Superior temporal gyrus (tissue), 1 donor: ENCODE data around the gene CADPS.

Experiments
- DNase-seq: peaks from one replicate; pipeline ENCODE4 v3.0.0-alpha.2; 2016; ENCODE audit errors: extremely low spot score

The CADPS gene

DNA sequence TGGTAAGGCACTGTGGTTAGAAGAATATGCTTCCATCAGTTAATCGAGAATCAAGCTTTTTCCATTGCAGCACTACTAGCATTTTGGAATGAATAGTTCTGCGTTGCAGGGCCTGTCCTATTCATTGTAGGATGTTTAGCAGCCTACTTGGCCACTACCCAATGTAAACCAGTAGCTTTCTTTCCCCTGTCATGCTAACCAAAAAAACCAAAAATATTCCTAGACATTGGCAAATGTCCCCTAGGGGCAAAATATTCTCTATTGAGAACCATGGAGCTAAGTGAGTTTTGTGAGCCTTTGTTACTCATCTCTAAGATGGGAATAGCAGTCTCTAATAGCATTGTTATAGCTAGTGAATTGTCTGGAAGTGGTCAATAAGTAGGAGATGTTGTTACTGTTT, 187.2 kb downstream of the CADPS start:
- no peak for DNase-seq

DNA sequence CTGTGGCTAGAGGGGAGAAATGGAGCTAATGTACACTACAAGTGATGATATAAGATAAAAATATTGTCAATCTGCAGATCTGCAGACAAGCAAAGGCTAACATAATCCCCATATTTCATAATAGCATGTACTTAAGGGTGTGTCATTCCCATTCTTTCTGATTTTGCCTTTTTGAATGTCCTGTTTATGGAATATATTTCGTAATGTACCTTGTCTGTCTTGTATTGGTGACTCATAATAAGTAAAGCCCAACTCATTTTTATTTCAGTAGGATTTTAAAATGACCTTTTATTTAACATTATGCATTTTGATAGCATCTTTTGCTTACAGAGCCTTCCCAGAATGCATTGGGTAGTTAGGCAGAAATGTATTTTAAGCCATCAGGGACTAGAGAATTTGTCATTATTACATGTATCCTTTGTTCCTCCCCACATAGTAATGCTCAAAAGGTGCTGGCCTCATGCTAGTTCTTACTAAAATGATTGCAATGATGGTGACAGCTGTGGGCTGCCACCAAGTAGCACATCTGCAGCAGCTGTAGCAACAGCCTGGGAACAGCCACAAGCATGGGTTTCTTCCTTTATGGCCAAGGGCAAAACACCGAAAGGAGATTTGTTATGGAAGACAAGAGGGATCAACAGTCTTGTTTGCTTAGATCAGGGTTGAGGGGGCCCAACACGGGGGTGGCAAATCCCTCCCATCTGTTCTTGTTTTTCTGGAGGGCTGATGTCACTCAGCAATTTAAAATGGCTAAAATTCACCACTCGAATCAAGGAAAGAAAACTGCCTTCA, 188.5 kb downstream of the CADPS start:
- DNase-seq = no peak

DNA sequence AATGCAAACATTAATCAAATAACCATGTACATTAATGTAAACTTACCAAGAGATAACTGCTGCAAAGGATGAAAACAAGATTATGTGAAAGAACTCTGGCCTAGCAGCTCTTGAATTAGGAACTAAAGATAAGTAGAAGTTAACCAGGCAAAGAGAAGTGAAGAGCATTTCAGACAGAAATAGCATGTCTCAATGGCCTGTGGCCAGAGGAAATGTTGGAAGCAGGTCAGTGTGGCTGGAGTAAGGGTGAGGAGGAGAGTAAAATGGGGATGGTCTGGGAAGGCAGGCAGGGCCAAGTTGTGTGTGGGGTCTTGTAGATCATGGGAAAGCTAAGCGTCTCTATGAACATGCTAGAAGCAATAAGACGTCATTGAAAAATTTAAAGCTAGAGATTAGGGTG, 192.4 kb downstream of the CADPS start:
- DNase-seq = no peak

DNA sequence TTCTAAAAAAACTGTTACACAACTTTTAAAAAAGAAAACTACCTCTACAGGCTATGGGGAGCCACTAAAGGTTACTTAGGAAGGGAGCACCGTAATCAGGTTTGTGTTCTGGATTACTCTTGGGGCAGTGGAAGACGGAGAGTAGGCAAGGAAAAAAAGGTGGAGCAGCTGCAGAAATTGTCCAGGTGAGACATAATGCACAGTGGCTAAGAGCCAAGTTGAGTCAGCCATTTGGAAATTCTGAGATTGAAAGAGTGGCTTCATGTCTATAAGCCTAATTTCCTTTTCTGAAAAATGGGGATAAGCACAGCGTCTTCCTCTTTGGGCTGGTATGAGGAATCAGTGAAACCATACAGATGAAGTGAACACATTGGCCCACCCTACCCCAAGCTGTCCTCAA, 195.2 kb downstream of the CADPS start:
- no peak for DNase-seq

DNA sequence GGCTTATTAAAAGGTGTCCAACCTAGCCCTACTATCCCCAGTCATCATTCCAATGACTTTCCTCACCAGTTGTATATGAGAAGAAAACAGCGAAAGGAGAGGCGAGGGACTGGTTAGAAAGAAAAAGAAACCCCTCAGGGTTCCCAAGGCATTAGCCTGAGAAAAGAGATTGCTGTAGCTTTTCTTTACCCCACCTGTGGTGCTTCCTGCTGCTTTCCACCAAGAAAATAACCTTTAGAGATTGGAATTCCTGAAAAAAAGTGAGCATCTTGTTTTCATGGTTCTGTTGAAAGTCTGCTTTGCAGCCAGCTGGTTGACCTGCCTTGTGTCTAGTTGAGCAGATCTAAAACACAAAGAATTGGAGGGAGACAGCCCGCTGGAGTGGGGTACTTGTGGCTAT, 196.4 kb downstream of the CADPS start:
- no peak for DNase-seq

DNA sequence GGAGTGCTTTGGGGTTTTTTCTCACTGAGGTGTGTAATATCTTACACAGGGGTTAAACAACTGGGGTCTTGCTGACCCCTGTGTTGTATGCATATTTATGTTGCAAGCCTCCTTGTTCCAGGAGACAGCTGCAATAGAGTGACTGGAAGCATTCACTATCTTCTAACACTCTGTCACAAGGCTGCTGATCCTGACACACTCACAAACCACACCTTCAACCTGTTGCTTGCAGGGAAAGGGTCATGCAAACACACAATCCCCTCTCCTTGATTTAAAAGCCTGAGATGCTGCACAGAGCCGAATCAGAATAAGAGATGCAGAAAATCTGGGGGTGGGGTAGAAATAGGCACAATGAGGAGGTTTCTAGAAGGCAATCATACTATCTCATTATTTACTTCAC, 197.3 kb downstream of the CADPS start:
- DNase-seq = no peak

DNA sequence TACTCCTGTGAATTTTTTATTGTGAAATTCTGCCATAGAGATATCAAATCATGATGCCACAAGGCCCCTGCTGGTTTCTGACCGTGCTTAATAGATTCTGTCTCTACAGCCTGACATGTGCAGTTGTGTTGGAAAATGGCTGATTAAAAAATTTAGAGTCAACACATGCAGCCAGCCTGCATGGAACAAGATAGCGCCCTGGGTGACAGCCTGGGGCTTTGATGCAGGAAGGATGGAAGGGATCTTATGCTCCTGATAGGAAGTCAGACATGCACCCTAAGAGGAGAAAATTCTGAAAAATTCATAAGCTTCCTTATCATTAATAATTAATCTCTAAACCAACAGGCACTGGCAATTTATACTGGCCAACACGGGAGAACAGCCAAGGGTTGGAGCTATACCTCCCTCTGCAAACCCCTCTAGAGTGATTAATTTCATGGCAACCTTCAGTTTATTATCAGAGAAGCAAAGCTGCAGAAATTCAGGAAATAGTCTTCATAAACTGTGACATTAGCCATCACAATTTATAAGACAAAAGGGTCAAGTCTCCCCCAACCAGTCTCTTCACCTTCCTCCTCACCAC, 198.4 kb downstream of the CADPS start:
- DNase-seq = no peak

DNA sequence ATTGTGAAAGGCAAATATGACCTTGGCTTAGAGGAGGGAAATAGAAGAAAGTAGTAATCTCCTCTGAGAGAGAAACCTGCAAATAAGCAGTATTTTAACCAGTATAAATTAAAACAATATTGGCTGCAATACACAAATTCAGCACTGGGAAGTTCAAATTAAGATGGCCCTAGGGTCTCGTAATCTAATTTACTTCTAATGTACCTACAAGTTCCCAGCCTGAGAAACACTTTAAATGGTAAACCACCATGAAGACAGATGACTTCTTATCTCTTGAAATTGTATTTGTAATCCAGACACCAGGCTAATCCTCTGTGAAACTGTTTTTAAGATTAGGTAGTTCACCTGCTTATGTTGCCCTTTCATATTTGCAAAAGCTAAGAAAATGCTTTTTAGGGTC, 199.7 kb downstream of the CADPS start:
- DNase-seq = no peak

DNA sequence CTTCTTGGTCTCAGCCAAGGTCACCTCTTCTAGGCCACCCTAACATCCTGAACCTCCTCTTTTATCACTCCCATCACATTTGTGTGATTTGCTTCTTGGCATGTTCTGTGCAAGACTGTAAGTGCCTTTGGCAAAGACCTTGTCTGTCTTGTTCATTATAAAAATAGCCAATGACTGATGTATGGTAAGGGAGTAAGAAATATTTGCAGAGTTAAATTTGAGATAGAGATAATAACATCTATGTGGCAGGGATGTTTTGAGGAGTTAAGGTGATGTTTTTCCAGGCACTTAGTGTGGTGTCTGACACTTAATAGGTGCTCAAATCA, 202.3 kb downstream of the CADPS start:
- DNase-seq = no peak

DNA sequence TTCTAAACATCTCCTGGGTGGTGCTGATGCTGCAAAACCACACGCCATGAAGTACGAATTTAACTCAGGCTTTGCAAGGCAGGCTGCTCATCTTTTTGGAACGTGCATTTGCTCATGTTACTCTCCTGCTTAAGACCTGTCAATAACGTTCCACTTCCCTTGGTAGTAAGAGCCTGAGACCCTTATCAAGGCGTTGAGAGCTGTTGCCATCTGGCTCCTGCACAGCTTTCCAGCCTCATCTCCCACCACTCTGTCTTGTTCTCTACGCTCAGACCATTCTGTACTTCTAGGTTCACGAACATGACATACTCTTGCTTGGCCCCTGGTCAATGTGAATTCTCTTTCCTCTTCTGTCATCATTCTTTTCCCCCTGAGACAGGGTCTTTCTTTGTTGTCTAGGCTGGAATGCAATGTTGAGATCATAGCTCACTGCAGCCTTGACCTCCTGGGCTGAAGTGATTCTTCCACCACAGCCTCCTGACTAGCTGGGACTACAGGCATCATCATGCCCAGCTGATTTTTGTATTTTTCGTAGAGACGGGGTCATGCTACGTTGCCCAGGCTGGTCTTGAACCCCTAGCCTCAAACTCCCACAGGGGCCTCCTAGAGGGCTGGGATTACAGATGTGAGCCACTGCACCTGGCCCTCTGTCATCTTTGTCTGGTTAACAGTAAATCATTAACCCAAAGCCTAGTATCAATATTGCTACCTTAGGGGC, 202.8 kb downstream of the CADPS start:
- no peak for DNase-seq

DNA sequence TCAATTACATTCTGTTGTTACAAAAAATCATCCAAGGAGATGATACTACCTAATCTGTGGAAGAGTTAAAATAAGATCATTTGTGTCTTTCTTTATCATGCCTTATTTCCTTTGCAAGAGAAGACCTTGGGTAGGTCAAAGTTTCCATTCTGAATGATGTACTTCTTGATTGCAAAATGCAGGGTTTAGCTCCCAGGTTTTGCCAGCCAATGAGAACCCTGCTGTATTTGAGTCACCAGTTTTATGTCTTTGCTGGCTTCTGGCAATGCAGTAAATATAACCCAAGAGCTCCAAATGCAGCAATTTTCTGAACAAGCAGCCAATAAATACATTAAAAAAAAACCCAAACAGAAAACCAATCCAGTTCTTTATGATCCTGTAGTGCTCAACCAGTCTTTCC, 204.9 kb downstream of the CADPS start:
- DNase-seq = no peak

DNA sequence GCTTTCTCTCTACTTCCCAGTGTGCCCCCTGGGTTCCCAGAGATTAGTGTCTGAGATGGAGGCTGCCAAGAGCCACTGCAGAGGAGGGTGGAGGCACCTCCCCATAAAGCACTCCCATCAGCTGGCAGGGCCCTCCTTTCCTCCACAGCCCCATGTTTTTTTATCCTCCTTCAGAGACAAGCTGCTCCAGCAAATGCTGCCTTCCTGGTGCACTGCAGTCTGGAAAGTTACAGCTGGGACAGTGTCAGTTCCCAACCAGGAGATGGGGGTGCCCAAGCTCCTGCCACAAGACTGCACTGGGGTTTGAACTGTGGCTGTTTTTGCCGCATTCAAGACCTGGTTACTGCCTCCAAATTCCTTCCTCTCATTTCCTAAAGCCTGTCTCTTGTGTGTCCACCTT, 206.1 kb downstream of the CADPS start:
- DNase-seq = no peak

DNA sequence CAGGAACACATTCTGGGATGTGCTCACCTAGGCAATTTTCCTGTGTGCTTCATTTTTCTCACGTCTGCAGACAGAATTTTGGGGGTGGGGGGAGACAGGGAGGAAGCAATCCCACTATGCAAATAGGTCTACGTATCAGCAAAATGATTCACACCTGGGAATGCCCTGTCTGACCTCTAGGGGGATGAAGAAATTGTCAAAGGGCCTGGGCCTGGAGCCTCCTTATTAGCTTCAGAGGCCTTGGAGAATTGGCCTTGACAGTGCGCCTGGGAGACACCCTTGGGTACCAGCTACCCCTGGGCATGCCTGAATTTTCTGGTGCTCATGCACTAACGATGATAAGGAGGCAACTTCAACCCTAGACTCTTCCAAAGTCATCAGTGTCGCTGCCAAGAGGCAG, 207.5 kb downstream of the CADPS start:
- DNase-seq = no peak

DNA sequence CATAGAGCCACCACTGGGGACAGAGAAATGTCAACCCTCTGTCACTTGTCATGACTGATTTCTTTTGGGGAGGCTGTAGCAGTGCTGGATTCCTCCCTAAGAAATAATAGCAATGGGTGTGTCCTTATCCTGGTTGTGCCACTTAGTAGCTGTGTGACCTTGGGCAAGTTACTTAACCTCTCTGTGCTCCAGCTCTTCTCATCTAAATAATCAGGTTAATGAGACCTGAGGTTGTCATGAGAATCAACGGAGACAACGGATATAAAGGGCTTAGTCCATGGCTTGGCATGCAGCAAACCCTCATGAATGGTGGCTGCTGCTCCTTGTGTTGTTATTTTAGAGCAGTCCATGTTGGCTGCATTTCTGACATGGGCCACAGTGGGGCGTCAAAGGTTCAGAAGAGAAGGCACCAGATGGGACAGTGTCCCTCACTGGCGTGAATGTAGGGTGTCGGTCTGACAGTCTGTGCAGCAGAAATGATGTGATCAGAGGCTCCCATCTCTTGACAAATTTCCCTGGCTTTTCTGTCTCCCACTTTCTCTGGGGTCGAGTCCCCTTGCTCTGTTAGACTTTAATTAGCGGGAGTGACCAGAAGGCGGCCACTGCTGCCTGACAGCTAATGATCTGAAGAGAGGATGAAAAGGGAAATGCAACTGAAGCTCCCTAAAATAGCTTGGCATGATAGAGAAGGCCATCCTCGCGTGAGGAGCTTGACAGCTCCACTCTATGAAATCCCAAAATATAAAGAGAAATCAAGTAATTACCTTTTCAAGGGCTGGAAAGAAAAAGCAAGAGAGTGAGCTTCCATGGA, 209.4 kb downstream of the CADPS start:
- peak; percentile 88 for DNase-seq

DNA sequence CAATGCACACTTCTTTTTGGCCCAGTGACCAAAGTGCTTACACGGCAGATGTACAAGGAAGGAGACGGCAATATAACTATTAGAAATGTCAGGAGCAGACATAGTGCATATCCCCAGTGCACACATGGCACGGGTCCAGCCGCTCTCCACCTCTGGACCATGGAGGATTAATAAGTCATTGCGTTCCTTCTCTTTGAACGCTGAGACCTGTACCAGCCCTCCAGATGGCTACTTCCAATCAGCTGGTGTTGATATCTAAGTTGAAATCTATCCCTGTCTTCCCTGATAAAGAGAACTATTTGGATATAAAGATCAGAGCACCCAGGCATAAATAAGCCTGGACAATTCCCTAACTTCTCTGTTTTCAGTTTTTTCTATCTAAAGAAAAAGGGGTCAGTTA, 212.5 kb downstream of the CADPS start:
- no peak for DNase-seq

DNA sequence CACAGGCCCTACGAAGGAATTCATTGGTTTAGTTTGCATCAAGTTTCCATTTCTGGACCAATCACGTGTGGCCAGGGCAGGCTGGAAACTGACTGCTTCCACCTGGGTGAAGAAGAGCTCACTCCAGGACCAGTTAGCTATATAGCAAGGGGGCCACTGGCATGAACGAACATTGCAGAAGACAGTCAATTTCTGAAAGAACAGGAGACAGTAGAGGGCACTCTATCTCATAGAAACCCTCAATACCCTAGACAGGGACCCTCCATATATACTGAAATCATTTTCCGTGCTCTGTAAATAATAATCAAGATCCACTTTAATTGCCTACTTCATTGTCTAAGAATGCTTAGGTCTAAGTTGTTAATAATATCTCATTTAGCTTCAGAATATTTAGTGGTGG, 215.6 kb downstream of the CADPS start:
- no peak for DNase-seq

DNA sequence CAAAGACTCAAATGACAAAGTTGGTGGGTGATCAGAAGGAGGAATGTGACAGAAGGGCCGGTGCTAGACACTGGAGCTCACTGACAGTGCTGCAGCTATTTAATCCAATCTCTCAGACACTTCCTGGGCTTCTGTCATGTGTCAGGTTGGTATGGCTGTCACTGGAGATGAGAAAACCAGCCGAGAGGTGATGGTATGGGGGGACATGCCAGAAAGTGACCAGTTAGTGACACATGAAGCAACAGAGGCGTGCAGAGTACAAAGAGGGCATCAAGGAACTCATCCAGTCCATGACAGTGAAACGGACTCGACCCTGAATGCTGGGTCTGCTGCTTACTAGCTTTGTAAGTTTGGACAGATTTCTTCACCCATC, 219.5 kb downstream of the CADPS start:
- no peak for DNase-seq

DNA sequence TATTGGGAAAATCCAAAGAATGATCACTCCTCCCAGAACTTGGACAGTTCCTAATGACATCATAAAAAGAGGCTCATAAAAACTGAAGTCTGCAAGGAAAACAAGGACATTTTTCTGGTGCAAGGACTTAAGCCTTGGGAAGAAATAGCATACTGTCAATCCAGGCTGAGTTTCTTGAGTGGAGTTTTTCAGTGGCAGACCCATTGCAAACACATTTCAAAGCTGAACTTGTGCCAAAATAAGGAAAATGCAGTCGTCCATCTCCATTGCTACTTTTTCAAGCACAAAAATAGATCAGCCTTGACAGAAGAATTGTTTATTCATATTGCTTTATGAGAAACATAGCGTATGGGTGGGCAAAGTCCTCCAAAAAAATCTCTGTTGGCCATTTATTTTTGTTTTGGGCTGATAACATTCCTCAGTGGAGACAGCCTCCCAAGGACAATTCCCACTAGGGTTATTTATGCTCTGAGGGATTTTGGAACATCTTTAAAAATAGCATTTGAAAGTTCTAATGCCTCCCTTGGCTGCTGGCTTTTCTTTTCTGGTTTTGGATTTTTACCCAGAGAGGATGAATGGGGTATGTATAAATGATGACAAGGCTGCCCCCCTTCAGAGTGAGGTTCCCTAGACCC, 220.0 kb downstream of the CADPS start:
- no peak for DNase-seq

DNA sequence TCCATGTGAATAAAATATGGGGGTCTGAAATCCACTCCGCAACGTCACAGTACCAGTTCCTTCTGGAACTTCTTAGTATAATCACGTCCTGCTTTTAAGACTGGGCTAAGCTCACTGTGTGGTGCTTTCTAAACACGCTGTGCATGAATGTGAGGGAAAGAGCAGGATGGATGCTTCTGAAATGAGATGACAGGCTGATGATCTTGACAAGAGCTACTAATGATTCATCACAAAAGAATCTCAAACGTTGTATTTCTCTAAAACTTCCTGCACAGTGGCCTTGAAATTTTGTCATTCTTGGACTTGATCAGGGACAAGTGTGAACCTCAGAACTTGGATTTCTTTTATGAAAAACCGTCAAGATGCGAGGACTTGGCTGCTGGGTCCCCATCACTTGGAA, 221.4 kb downstream of the CADPS start:
- no peak for DNase-seq

DNA sequence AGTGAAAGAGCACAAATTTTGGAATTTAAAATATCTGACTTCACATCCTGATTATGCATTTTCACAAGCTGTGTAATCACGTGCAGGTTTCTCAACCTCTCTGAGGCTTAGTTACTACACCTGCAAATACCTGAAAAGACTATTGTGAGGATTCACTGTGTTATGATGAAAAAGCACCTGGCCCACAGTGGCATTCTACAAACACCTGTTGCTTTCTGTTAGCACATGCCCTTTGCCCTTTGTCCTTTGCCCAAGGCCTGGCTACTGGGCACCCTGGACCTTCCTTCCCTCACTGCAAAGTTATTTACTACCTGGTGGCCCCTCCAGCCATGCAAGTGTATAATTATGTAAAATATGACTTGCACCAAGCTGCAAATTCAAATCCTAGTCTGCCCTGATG, 227.5 kb downstream of the CADPS start:
- no peak for DNase-seq

DNA sequence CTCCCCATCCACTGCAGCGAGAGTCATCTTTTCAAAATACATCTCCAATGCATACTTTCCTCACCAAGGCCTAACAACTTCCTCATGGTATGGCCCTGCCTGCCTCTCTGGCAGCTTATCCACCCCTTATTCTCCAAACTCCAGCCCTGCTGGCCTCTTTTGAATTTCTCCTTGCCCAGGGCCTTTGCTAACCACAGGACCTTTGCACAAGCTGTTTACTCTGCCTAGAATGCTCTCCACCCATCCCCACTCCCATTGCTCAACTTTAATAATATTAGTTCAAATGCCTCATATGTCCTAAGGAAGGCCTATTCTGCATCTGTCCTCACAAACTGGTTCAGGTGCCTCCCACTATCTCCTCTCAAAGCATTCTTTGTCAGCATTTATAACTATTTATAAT, 230.7 kb downstream of the CADPS start:
- no peak for DNase-seq

DNA sequence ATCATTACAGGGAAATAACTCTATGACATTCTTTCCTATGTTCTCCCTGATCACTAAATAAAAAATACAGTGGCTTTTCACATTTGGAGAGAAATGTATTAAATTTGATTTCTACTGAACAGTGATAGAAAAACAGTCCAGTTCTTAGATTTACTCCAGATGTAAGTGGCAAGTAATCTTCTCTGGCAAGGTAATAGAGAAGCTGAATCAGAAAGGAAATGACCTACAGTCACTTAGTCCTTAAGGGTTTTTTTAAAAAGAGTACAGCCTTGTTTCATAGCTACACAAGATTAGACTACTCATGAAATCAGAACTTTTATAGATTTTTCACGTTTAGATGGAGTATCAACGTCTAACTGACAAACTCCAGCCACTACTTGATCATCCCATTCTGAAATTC, 236.9 kb downstream of the CADPS start:
- no peak for DNase-seq
